GM18520 (cell line): ENCODE measurements around the gene NUTF2.
"Not testable (repeated sequence)": the region's sequence is repeated elsewhere in the genome, so short reads cannot be mapped to it uniquely, and the experiment has no call there.

Source experiments
- ATAC-seq: cut with Tn5 transposase; IDR thresholded peaks from one replicate; pipeline ENCODE4 v1.9.1; 2021; ENCODE audit not compliant: unreplicated experiment

NUTF2 gene

GRCh38 chr16:67883146-67883871 lies 36.6 kb downstream of the NUTF2 start:
- ATAC-seq = no peak

GRCh38 chr16:67883872-67884261 lies 37.1 kb downstream of the NUTF2 start:
- no peak for ATAC-seq

GRCh38 chr16:67884684-67885083 lies 38.0 kb downstream of the NUTF2 start, which contains the start of gene NRN1L:
TSS of gene NRN1L (plus strand) at chr16:67884885. CDS start at chr16:67884904, 19 bp downstream.
- no peak for ATAC-seq

DNA sequence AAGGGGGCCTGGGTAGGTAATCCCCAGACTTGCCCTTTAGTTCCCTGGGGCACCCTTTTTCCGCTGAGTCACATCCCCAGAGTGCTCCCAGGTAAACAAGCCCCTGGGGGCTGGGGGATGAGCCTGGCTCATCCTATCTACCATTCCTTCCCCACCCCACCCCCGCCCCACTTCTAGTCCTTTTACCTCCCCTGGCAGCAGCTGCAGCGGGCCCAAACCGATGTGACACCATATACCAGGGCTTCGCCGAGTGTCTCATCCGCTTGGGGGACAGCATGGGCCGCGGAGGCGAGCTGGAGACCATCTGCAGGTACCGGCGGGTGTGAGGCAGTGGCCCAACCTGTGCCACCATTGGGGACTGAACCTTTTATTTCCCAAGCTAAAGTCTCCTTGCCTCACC lies 38.8 kb downstream of the NUTF2 start:
- ATAC-seq = no peak

DNA sequence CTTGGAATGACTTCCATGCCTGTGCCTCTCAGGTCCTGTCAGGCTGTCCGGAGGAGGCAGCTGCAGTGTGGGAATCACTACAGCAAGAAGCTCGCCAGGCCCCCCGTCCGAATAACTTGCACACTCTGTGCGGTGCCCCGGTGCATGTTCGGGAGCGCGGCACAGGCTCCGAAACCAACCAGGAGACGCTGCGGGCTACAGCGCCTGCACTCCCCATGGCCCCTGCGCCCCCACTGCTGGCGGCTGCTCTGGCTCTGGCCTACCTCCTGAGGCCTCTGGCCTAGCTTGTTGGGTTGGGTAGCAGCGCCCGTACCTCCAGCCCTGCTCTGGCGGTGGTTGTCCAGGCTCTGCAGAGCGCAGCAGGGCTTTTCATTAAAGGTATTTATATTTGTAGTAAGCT lies 39.2 kb downstream of the NUTF2 start:
- no peak for ATAC-seq

DNA sequence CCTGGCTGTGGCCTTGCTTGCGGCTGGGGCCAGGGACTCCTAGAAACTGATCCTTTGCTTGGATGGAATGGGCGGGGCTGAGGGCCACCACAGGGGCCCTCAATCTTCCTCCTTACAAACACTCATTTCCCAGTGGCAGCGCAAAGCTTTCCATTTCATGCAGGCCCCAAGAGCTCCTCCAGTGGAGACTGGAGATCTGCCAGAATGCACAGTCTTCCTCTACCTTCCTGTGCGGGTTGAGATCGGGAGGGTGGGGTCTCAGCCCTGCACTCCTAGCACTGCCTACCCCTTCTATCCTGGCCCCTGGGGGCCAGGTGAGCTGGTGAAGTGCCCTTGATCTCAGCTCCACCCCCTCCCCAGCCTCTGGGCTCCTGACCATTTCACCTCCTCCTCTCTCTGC lies 39.7 kb downstream of the NUTF2 start:
- ATAC-seq = no peak

DNA sequence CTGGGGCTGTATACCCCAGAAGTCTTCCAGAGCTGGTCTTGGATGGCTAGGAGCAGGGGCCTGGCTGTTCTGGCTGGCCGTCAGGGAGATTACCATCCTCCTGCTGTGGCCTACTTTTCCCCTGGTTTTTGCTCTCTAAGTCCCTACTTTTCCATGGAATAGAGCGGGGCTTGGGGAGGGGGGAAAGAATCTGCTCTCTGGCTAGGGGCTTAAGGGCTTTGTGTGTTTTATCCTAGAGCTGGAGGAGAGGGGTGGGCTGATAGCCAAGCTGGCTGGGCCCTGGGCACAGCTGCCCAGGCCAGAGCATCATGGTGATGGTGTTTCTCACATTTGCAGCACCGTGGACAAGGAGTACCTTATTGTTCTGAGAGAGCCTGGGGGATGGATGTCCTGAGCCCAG lies 41.6 kb downstream of the NUTF2 start:
- no peak for ATAC-seq

GRCh38 chr16:67892375-67892774 lies 45.6 kb downstream of the NUTF2 start:
- no peak for ATAC-seq

GRCh38 chr16:67892899-67893742 lies 46.4 kb downstream of the NUTF2 start, which contains the start of gene PSKH1:
TSS of gene PSKH1 (plus strand) at chr16:67893254. CDS start at chr16:67908750, 15,496 bp downstream.
- peak; percentile 67 for ATAC-seq

DNA sequence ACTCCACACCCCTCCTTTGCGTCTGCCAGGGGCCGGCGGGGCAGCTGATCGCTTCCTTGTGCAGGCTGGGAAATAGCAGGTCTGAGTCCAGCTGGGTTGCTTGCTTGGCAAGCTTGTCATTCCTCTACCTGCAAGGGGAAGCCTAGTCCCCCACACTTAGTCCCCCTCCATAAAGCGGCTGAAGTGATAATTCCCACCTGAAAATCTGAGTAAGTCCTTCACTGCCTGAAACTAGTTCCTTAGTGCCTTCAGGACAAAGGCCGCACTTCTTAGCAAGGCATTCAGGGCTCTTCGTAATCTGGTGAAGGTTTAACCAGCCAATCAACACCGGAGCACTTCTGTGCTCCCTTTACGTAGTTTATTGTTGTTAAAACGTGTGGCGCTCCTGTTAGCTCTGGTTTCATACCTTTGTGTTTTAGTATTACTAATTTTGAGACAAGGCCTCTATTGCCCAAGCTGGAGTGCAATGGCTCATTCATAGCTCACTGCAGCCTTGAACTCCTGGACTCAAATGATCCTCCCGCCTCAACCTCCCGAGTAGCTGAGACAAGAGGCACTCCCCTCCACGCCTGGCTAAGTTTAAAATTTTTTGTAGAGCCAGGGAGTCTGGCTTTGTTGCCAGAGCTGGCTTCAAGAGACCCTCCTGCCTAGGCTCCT lies 47.1 kb downstream of the NUTF2 start:
- no peak for ATAC-seq

GRCh38 chr16:67897231-67897630 lies 50.5 kb downstream of the NUTF2 start:
- ATAC-seq = no peak

GRCh38 chr16:67901734-67902133 lies 55.0 kb downstream of the NUTF2 start:
- no peak for ATAC-seq

DNA sequence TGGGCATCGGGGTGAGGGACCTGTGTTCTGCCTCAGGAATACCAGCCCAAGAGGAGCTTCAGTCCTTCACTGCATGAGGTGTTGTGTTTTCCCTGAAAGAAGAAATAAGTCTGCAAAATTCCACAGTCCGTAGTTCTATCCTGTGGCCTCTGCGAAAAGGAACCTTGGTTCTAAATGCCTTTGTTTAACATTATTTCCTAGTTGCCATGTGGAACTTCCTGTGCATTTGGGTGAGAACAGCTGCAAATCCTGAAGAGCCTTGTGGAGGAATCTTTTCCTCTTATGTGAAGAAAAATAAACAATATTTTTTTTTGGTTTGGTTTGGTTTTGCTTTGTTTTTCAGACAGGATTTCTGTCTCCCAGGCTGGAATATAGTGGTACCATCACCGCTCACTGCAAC lies 56.1 kb downstream of the NUTF2 start:
- no peak for ATAC-seq

DNA sequence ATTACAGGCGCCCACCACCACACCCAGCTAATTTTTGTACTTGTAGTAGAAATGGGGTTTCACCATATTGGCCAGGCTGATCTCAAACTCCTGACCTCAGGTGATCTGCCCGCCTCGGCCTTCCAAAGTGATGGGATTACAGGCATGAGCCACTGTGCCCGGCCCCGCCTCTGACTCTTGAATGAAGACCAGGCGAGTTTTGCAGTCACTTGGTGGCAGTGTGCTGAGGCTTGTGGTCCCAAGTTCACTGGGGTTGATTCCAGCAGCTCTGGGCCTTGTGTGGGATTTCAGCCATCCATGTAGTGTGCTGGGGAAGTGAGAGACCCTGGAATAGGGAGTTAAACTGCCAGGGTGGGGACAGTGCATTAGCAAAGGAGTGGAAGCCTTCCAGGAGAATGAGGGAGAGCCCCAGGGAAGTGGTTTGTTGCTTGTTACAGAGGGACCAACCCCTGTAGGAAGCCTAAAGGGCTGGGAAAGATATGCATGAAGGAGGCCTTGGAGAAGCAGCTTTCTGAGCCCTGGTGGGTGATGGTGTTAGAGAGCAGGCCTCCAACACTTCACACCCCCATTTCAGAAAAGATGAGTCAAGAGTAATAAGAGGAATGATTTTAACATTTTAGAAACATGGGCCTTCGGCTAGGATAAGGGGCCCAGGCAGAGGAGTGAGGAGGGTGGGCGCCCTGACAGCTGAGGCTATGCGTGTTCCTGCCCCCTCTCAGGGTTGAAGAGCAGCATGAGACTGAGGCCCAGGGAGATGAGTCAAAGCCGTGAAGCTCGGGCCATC lies 60.9 kb downstream of the NUTF2 start:
- ATAC-seq = no peak

- ATAC-seq = no peak
Measured at GRCh38 chr16:67909056-67909742, 62.5 kb downstream of the NUTF2 start.

GRCh38 chr16:67910158-67910557 lies 63.4 kb downstream of the NUTF2 start:
- ATAC-seq = no peak

- no peak for ATAC-seq
Measured at GRCh38 chr16:67914758-67915495, 68.2 kb downstream of the NUTF2 start.

DNA sequence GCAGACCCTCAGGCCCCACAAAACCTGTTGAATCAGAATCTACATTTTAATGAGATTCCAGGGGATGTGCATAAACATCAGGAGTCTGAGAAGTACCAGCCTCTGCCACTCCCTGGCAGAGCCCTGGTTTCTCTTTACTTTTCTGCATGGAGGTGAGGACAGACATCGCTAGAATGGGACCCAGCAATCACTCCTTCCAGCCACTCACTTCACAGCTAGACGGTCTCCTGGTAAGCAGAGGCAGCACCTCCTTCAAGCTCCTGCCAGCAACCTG lies 68.7 kb downstream of the NUTF2 start:
- ATAC-seq = not testable (repeated sequence)

DNA sequence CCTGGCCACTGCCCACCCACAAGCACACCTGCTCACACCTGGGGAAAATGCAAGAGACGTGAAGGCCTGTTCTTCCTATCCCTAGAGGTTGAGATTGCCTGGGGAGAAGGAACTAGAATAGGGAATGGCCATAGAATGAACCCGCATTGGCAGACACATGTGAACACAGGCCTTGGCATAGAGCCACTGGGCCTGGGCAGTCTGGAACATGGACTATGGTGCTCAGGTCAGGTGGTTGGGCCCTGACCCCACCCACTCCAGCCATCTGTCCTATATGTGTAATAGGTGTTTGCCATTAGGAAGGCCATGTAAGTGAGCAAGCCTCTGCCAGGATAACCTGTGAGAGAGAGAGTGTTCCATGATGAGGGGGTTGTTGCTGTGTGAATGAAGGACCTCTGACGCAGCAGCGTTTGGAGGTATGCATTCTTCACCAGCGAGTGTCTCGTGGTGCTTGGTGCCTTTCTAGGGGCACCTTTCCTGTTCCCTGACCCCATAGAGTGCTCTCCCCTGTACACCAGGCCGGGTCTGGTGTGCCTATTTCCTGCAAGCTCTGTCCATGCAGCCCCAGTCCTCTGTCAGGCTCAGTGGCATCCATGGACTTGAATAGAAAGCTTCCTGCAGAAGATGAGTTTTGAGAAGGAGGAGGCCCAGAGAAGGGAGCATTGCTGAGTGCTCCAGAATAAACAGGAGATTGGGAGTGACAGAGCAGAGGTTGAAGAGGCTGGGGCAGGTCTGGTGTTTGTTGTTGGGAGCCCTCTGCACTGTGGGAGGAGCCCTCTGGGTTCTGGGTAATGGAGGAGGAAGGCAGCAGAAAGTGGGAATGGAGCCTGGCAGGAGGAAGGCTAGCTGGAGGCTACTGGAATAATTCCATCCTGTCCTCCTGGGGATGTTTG lies 69.3 kb downstream of the NUTF2 start:
- no peak for ATAC-seq
